GM21723 (cell line): ENCODE data around the gene MOB3B.

Experiments
- ATAC-seq: cut with Tn5 transposase; IDR thresholded peaks from one replicate; pipeline ENCODE4 v1.9.1; 2021; ENCODE audit warnings: mild to moderate bottlenecking, moderate library complexity; ENCODE audit not compliant: unreplicated experiment

MOB3B gene

DNA sequence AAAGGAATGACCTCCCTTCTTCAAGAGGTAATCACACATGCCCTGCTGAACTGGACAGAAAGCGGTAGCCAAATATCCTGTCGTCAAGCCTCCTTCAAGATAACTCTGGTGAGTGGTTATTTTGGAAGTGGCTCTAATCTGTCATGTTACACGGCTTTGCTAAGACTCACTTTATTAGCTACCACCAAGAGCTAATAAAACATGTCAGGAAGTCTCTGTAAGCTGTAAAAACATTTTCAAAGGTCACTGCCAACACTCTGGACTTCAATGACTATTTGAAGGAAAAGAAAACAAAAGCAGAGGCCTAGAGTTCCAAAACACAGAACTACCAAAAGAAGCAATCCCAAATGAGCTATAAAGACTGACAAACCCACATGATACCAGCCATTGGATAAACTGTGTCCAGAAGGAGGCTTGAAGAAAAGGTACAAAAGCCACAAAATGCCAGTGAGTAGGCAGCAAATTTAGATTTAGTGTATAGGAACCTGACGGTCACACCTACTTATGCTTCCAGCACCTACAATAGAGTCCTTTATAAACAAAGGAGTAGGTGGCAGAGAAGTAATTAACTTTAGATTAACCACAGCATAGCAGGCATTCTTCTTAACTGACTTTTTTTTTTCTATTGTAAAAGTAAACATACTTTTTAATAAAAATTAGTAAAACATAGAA, 135.3 kb downstream of the MOB3B start:
- no peak for ATAC-seq

DNA sequence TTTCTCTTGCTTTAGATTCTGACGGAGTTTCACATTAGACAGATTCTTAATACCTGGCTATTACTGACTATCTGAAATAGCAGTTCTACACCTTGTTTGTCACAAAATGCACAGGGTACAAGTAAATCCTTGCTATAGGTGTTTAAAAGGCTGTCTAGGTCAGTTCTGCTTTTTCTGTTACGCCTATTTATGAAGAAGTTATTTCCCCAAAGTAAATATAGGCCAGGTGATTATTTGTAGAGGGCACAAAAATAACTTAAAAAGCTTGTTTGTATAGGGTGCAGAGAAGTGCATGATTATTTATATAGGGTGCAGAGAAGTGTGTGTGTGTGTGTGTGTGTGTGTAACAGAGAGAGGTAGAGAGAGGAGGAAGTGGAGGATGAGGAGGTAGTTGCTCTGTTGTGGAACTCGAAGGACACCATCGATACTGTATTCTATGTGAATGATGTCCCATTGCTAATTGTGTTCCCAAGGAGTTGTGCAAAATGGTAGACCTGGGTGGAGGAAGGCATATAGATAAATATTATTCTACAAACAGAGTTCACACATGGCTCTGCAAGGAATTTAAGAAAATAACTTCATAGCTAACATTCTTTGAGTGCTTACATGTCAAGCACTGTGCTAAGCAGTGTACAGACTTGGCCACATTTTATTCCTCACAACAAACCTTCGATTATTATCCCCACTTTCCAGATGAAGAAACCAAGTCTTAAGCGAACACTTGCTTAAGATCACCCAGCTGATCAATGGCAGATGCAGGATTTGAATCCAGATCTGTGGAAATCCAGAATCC, 136.4 kb downstream of the MOB3B start:
- no peak for ATAC-seq

DNA sequence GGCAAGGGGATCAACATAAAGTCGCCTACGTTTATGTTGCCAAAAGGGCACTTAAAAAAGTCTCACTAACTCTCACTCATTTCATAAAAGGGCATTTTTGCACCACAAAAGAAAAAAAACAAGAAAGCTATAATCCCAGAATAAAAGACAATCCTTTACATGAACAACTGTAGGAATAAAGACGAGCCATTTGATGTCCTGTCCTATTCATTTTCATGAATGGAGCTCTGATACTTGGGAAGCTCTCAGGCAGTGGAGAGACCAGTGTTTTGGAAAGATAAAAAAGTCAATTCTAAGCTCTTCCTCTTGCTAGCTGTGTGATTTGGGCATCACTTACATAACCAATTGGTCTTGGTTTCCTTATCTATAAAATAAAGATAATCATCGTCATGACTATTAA, 137.2 kb downstream of the MOB3B start:
- ATAC-seq, result no peak

DNA sequence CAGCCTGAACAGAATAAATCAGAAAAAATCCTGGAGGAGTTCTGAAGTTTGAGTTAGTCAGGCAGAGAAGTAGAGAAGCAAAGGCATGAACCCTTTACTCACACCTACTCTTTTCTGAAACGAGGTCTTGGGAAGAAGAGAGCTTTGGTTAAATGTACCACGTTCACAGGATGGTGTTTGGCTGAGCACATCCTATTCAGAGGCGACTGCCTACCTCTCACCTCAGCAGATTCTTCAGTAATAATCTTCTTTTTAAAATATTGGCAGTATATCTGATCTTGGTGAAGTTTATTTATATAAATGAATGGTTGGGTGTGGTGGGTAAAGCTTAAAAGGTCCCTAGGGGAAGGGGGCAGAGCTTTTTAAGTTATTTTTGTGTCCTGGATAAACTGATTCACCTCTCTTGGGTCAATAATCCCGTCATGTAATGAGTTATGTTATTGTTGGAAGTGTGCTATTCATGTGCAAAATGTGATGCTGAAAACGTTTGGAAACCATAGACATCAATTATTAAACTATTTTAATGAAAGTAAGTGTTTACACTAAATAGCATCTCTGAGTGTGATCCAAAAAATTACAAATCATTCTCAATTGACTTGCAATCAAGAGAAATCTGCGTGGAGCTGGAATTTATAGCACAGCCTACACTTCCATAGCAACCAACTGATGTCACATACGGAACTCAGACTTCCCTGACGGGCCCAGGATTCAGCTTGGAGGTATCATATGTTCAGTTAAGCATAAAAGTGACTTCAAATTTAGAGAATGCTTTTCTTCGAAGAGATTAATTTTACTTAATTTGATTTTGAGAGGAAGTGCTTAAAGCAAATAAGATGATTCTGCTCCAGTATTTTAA, 138.3 kb downstream of the MOB3B start:
- ATAC-seq, result no peak

GRCh38 chr9:27388150-27388549, 141.5 kb downstream of the MOB3B start:
- ATAC-seq, result no peak

DNA sequence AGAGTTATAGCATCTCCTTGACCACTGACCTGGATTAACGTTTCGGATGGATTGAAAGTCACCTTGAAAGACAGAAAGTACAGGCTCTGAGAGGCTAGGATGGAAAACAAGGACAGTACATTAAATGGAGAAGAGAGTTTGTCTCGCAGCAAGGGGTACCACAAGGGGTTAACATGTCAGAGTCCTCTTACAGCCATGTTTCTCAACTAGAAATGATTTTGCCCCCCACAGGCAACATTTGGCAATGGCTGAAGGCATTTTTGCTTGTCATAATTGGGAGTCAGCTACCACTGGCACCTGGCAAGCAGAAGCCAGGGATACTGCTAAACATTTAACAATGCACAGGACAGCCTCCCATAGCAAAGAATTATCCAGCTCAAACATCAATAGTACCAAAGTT, 141.9 kb downstream of the MOB3B start:
- no peak for ATAC-seq

GRCh38 chr9:27386571-27387091, 143.0 kb downstream of the MOB3B start:
- peak; percentile 41 for ATAC-seq

DNA sequence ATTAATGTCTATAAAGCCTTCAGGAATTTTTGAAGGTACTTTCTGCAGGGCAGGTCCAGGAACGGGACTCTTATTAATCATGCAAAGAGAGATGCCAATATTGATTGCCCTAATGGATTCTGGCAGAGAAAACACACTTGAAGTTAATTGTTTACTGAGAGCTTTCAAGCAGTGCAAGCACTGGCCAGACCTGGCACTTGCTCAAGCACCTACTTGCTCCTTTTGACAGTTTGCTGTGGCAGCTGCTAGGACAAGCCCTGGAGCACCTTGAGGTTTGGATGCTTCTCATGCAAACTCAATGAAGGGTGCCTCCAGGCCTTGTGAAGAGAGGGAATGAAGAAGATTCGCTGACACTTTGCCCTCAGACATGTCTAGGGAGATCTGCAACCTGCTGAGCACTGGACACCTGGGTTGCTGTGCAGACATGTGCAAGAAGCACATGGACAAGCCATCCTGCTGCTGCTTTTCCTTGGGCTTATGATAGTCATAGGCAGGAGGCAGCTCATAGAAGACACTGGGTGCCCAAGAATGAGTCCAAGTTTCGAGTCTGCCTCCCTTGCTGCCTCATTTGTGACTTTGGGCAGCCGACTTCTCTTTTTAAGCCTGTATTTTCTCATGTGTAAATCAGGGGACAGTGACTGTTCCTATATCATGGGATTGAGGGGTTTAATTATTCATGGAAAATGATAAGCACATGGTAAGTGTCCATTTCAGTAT, 143.8 kb downstream of the MOB3B start:
- ATAC-seq, result no peak

- no peak for ATAC-seq
Observed at GRCh38 chr9:27384262-27385014, 145.2 kb downstream of the MOB3B start.

DNA sequence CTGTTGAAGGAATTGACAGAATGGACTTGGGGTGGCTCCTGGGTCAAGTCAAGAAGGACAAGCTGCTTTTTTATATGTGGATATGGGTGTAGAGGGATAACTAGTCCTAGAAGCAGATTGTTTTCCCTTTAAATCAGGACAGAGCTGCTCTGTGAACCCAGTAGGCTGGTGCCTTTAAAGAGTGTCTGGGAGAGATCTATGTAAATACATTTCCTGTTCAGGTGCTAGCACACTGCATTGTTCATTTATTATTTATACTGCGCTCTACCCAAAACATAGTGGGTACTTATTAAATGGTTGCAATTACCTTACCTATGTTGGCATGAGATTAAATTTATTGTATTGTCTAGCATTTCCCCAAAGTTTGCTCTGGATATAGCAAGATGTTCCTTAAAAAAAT, 146.1 kb downstream of the MOB3B start:
- no peak for ATAC-seq

DNA sequence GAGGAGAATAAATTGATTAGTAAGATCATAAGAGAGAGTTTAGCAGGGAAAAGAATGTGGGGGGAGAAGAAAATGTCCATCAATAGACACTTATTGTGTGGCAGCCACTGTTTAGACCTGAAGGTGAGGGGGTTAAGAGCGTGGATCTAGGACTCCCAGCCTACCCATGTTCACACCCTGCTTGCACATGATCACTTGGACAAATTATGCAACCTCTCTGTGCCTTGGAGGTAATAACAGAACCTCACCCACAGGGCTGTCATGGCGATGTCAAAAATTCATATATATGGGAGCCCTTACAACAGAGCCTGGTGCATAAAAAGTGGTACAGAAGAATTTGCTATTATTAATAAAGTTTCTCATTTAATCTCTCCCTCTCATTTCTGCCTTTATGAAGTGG, 146.6 kb downstream of the MOB3B start:
- ATAC-seq, result no peak

DNA sequence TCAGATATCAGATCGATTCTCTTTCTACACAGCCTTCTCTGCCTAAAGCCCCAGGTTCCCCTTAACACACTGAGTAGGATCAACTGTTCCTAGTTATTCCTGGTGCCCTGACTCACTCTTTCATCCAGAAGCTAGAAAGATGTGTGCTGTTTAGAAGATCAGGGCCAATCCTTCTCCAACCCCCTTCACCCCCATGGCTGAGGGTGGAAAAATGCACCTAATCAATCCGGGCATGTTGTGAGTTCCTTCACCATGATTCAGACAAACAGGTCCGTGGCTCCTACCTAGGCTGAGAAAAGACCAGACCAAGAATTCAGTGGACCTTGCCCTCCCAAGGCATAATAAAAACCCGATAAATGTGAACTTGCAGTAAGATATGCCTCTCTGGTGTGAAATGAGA, 147.3 kb downstream of the MOB3B start:
- ATAC-seq, result no peak

DNA sequence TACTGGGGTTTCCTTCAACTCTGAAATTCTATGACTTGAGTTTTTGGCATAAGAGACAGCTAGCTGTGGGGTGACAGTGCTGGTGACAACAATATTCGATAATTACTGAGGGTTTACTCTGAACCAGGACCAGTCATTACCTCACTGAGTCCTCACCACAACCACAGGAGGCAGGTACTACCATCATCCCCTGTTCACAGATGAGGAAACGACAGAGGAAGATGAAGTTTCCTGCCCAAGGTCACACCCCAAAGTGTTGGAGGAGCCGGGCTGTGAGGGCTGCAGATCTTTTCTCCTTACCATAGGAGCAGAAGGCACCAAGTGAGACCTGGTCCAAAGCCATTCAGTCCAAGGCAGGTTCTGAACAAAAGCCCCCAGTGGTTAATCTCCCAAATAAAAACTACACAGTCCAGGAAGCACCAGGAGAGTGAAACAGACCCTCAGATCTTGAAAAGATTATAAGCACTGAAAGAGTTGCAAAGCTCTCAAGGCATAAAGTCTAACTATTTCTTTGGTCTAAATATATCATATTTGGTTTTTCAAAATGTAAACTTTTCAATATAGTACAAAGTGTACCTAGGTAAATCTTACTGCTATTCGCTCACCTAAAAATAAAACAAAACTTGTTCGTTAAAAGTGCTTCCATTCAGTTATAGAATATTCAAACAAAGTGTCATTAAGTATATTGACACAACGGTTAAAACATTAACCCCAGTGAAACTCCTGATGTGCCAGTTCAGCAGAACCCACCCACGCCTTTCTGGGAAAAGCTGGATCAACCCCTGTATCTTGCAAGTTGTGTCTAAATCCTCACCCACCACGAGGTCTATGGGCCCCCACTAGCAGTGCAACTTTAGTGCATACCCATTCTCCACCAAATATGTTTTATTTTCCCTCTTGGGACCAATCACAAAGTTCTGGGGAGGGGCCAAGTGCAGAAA, 150.0 kb downstream of the MOB3B start:
- ATAC-seq, result peak; percentile 17

DNA sequence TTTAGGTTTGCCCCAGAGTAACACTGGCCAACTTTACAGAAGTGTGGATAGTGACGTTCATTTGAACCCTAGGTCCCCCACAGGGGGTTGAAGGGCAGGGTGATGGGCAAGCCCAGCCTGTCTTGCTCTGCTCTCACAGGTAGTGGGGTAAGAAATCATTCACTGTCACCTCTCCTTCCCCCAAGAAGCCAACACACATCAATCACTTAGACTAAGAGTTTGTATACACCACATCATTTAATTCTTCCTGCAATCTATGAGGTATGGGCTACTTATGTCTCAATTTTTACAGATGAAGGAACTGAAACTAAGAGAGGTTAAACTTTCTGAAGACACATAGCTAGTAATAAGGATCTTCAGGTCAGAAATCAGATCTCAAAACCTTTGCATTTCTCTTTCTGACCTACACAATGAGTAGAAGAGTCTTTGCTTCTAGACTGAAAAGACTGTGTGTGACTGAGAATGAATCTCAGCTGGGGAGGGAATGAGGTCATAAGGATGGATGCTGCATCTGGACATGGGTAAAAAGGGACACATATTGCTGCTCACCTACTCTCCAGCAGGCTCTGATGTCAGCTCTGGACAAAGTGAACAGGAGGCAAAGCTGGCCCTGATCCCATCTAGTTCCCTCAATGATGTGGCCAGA, 151.7 kb downstream of the MOB3B start:
- ATAC-seq, result peak; percentile 86

- ATAC-seq, result peak; percentile 48
Observed at GRCh38 chr9:27377147-27377807, 152.3 kb downstream of the MOB3B start.

DNA sequence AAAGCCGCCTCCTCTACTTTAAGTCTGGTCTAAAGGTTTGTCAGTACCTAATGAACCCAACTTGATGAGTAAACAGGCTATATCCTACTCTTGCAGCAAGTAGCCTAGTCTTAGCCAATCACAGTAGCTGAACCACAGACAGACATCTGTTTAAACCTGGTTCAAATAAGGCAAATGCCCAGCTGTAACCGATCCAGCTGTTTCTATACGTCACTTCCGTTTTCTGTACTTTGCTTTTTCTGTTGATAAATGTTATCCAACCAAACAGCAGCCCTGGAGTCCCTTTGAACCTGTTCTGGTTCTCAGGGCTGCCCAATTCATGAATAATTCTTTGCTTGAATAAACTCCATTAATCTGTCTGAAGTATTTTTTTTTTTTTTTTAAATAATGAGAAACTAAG, 155.8 kb downstream of the MOB3B start:
- no peak for ATAC-seq

DNA sequence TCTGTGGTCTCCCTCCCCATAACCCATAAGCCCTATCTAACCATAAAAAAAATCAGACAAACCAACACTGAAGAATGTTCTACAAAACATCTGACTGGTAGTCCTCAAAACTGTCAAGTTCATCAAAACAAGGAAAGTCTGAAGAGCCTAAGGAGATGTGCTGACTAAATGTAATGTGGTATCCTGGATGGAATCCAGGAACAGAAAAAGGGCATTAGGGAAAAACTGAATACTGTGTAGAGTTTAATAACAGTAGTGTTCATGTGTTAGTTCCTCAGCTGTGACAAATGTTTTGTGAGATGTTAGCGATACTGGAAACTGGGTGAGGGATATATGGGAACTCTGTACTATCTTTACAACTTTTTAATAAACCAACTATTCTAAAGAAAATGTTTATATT, 157.0 kb downstream of the MOB3B start:
- ATAC-seq, result no peak

DNA sequence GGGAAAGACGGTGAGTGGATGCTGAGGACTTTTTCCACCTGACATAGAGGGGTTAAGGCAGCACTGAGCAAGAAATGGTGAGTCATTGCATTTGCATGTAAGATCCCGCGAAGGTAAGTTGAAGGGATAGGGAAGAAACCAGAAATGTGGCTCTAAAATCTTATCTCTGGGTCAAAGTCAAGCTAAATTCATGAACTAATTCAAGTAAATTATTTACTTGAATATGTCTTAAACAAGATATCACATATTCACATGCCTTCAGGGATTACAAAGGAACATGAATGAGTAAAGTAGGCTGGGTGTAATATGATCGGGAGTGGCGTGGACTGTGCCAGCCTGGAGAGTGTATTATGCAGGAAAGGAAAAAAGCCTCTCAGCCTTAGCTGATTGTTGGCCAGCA, 158.2 kb downstream of the MOB3B start:
- ATAC-seq, result no peak
